ENCODE data around the gene PIWIL1. TPM values are rescaled to one million over a fixed set of nuclear protein-coding genes. Genes with fewer than 3 reads are reported as not detected.

Gene PIWIL1
- total RNA-seq, 1 experiment from 2014 or later, result not detected

DNA sequence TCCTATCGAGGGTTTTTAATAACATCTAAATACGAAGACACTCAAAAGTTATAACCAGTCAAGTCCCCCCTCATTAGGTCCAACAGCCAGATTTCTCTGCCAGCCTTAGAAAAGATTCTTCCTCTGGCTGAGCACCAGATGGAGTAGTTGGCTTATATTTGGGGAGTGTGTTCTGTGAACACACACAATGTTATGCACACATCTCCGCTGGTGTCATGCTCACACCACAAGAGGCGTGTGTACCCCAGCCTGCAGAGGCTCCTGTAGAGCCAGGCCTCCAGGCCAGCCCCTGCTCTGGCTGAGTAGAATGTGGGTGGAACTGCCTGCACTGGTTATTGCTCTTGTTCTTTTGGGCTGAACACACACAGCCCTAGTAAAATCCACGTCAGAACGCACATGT is 64.0 kb downstream of the PIWIL1 start:
- intact Hi-C loops (cut with micrococcal nuclease), result loop anchor here (2.0 kb wide), 1 partner anchor 347 kb away; no protein-coding TSS in a partner anchor
- CTCF ChIA-PET, result interaction anchor here (1.2 kb wide), 1 partner anchor 730 kb away, joined by 3 read pairs; no protein-coding TSS in a partner anchor

DNA sequence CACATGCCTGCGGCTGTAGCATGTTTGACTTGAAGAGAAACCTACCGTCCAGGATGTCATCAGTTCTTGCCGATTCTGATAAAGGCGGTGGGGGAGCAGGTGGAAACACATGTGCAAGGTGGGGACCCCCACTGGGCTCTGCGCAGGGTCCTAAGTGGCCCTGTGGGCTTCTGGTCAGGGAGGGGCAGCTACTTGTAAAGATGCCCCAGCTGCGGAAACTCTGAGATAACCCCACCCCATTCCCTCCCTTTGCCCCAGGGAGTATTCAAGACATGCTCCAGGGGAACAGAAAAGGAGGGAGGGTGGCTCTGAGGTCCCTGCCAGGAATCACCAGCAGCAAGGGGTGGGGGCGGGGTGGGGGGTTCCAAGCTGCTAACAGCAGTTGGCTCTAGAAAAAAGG is 67.6 kb downstream of the PIWIL1 start:
- H3K9me3 ChIP-seq (ENCODE audit: control insufficient read depth in 1 of 2, insufficient read depth in 1 of 2, low read depth in 1 of 2, low read length in 2 of 2), result no peaks in the 10 kb centered on the region
- H3K9me2 ChIP-seq (ENCODE audit: insufficient read depth), result no peaks in the 10 kb centered on the region
- DNase-seq (ENCODE audit: low read depth, low spot score), result no peak
- H3K36me3 ChIP-seq (ENCODE audit: control insufficient read depth in 1 of 2, insufficient read depth in 2 of 2, low read length in 2 of 2), result no peaks in the 10 kb centered on the region
- H3K27ac ChIP-seq (ENCODE audit: low read depth, low read length), result no peak overlapping the region
- no peak overlapping the region for H3K4me3 ChIP-seq (replicated peaks in 1 of 2; ENCODE audit: low read depth in 1 of 2, low read length in 2 of 2)
- ChIA-PET RAD21 (ENCODE audit: low non-redundant PET in 1 of 2, low total read pairs in 2 of 2, uncharacterized antibody in 2 of 2, unreplicated experiment in 2 of 2) (no interaction called here), POLR2A (no interaction called here), CTCF (no interaction called here)
- ATAC-seq, result no peak
- no peak overlapping the region for H3K4me2 ChIP-seq (ENCODE audit: low read length)
- H3K9ac ChIP-seq (ENCODE audit: low read length), result no peak overlapping the region
- no peaks in the 10 kb centered on the region; the same call in 1 of the 2 replicates for H3K27me3 ChIP-seq (ENCODE audit: insufficient read depth, low read length)
- H4K20me1 ChIP-seq (ENCODE audit: insufficient read depth), result no peaks in the 10 kb centered on the region
- H3K79me2 ChIP-seq (ENCODE audit: insufficient read depth, low read length), result no peaks in the 10 kb centered on the region
- no TSS peak for BruUV-seq (replicated peaks)
- H3K4me1 ChIP-seq (ENCODE audit: control insufficient read depth in 1 of 2, insufficient read depth in 2 of 2, low read length in 2 of 2), result no peaks in the 10 kb centered on the region
- intact Hi-C loops (cut with micrococcal nuclease), result no loop called here
- no peak overlapping the region for H2AFZ ChIP-seq (ENCODE audit: low read depth, low read length, poor library complexity, severe bottlenecking)
- TF ChIP-seq SP1 (IDR thresholded peaks at IDR 0.05; ENCODE audit: low read depth) (no peak), CEBPB (IDR thresholded peaks at IDR 0.05; ENCODE audit: low read depth) (no peak), EGR1 (IDR thresholded peaks at IDR 0.05; ENCODE audit: low read depth) (no peak), CBX3 (IDR thresholded peaks at IDR 0.05; ENCODE audit: low read depth) (no peak), POLR2AphosphoS5 (IDR thresholded peaks at IDR 0.05; ENCODE audit: low read depth, low read length) (no peak), EZH2phosphoT487 (IDR thresholded peaks at IDR 0.05; ENCODE audit: borderline replicate concordance) (no peak), ZFX (IDR thresholded peaks at IDR 0.05) (no peak), ZNF274 (IDR thresholded peaks at IDR 0.05; ENCODE audit: low read depth, low read length) (no peak)
- TF ChIP-seq, protein P1, sequence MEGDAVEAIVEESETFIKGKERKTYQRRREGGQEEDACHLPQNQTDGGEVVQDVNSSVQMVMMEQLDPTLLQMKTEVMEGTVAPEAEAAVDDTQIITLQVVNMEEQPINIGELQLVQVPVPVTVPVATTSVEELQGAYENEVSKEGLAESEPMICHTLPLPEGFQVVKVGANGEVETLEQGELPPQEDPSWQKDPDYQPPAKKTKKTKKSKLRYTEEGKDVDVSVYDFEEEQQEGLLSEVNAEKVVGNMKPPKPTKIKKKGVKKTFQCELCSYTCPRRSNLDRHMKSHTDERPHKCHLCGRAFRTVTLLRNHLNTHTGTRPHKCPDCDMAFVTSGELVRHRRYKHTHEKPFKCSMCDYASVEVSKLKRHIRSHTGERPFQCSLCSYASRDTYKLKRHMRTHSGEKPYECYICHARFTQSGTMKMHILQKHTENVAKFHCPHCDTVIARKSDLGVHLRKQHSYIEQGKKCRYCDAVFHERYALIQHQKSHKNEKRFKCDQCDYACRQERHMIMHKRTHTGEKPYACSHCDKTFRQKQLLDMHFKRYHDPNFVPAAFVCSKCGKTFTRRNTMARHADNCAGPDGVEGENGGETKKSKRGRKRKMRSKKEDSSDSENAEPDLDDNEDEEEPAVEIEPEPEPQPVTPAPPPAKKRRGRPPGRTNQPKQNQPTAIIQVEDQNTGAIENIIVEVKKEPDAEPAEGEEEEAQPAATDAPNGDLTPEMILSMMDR (IDR thresholded peaks at IDR 0.05 in 2 of 3, conservative IDR thresholded peaks at IDR 0.05 in 1 of 3; ENCODE audit: borderline replicate concordance in 1 of 3, insufficient read depth in 1 of 3, low read depth in 2 of 3, low read length in 2 of 3), result no peak
- TF ChIP-seq, protein P2, sequence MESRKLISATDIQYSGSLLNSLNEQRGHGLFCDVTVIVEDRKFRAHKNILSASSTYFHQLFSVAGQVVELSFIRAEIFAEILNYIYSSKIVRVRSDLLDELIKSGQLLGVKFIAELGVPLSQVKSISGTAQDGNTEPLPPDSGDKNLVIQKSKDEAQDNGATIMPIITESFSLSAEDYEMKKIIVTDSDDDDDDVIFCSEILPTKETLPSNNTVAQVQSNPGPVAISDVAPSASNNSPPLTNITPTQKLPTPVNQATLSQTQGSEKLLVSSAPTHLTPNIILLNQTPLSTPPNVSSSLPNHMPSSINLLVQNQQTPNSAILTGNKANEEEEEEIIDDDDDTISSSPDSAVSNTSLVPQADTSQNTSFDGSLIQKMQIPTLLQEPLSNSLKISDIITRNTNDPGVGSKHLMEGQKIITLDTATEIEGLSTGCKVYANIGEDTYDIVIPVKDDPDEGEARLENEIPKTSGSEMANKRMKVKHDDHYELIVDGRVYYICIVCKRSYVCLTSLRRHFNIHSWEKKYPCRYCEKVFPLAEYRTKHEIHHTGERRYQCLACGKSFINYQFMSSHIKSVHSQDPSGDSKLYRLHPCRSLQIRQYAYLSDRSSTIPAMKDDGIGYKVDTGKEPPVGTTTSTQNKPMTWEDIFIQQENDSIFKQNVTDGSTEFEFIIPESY (IDR thresholded peaks at IDR 0.05; ENCODE audit: extremely low read depth, insufficient replicate concordance, low read length), result no peak

More for the DNA sequence above, 64.0 kb downstream of the PIWIL1 start:
- RAD21 ChIA-PET (ENCODE audit: low non-redundant PET in 1 of 2, low total read pairs in 2 of 2, uncharacterized antibody in 2 of 2, unreplicated experiment in 2 of 2), result no interaction called here
- H3K9me2 ChIP-seq (ENCODE audit: insufficient read depth), result no peaks in the 10 kb centered on the region
- POLR2A ChIA-PET, result no interaction called here
- no peak overlapping the region for H3K27ac ChIP-seq (ENCODE audit: low read depth, low read length)
- H2AFZ ChIP-seq (ENCODE audit: low read depth, low read length, poor library complexity, severe bottlenecking), result no peak overlapping the region
- no peak overlapping the region for H3K4me3 ChIP-seq (replicated peaks in 1 of 2; ENCODE audit: low read depth in 1 of 2, low read length in 2 of 2)
- no peak overlapping the region for H3K9ac ChIP-seq (ENCODE audit: low read length)
- no peaks in the 10 kb centered on the region for H3K79me2 ChIP-seq (ENCODE audit: insufficient read depth, low read length)
- no peaks in the 10 kb centered on the region for H3K4me1 ChIP-seq (ENCODE audit: control insufficient read depth in 1 of 2, insufficient read depth in 2 of 2, low read length in 2 of 2)
- ATAC-seq (peak; percentile 40; the same call in 1 of the 2 replicates), DNase-seq (ENCODE audit: low read depth, low spot score) (no peak)
- TF ChIP-seq, protein P1 (IDR thresholded peaks at IDR 0.05 in 2 of 3, conservative IDR thresholded peaks at IDR 0.05 in 1 of 3; ENCODE audit: borderline replicate concordance in 1 of 3, insufficient read depth in 1 of 3, low read depth in 2 of 3, low read length in 2 of 3), result peak in 1 of 3 experiments; percentile 14; a peak in 1 of 6 replicates
- TF ChIP-seq POLR2A (IDR thresholded peaks at IDR 0.05; ENCODE audit: borderline replicate concordance, extremely low read depth, insufficient read depth, insufficient read length), result no peak
- peak; percentile 23; the same call in 1 of the 2 replicates for TF ChIP-seq RAD21 (IDR thresholded peaks at IDR 0.05; ENCODE audit: low read depth)
- BruUV-seq (replicated peaks), result no TSS peak
- no peak overlapping the region for H3K4me2 ChIP-seq (ENCODE audit: low read length)
- no peaks in the 10 kb centered on the region for H4K20me1 ChIP-seq (ENCODE audit: insufficient read depth)
- H3K27me3 ChIP-seq (ENCODE audit: insufficient read depth, low read length), result no peaks in the 10 kb centered on the region; the same call in 1 of the 2 replicates
- no peaks in the 10 kb centered on the region for H3K9me3 ChIP-seq (ENCODE audit: control insufficient read depth in 1 of 2, insufficient read depth in 1 of 2, low read depth in 1 of 2, low read length in 2 of 2)
- H3K36me3 ChIP-seq (ENCODE audit: control insufficient read depth in 1 of 2, insufficient read depth in 2 of 2, low read length in 2 of 2), result no peaks in the 10 kb centered on the region
